SIG-M5 treated with dmso at 0.1 percent for 504 hours (cell line): Measurements from ENCODE around the gene DGKA.
A peak's percentile ranks its signal among the peaks of the same experiment; 100 is the strongest.
"Not testable (repeated sequence)": the region's sequence is repeated elsewhere in the genome, so short reads cannot be mapped to it uniquely, and the experiment has no call there.

Experiments used
- DNase-seq: peaks from one replicate; lab custom pipeline; 2025; ENCODE audit not compliant: unreplicated experiment; lab: John Stamatoyannopoulos, UW

DGKA gene

GRCh38 chr12:55930771-55931316 lies at the start of gene DGKA:
TSS of gene DGKA (plus strand) at chr12:55931162. CDS start at chr12:55936504, 5,342 bp downstream.
- DNase-seq = peak; percentile 92

- DNase-seq = no peak
Measured at GRCh38 chr12:55885113-55885512, 45.8 kb upstream of the DGKA start.

- DNase-seq = no peak
Measured at GRCh38 chr12:55891310-55891709, 39.7 kb upstream of the DGKA start.

GRCh38 chr12:55893723-55894122 lies 37.2 kb upstream of the DGKA start:
- DNase-seq = no peak

- no peak for DNase-seq
Measured at GRCh38 chr12:55899082-55899481, 31.9 kb upstream of the DGKA start.

GRCh38 chr12:55901881-55902490 lies 29.0 kb upstream of the DGKA start:
- DNase-seq = no peak

GRCh38 chr12:55906056-55906455 lies 24.9 kb upstream of the DGKA start:
- DNase-seq = no peak

GRCh38 chr12:55908726-55909512 lies 22.0 kb upstream of the DGKA start:
- DNase-seq = no peak

- DNase-seq = no peak
Measured at GRCh38 chr12:55909513-55909884, 21.5 kb upstream of the DGKA start.

GRCh38 chr12:55912908-55913307 lies 18.1 kb upstream of the DGKA start:
- no peak for DNase-seq

- DNase-seq = peak; percentile 87
Measured at GRCh38 chr12:55915482-55915859, 15.5 kb upstream of the DGKA start.

GRCh38 chr12:55919032-55919431 lies 11.9 kb upstream of the DGKA start:
- DNase-seq = not testable (repeated sequence)

- DNase-seq = no peak
Measured at GRCh38 chr12:55922126-55922525, 8.8 kb upstream of the DGKA start.

- not testable (repeated sequence) for DNase-seq
Measured at GRCh38 chr12:55923648-55924047, 7.3 kb upstream of the DGKA start.

GRCh38 chr12:55925371-55925770 lies 5.6 kb upstream of the DGKA start:
- DNase-seq = peak; percentile 13

GRCh38 chr12:55925870-55926737 lies 4.9 kb upstream of the DGKA start:
- DNase-seq = no peak

- peak; percentile 96 for DNase-seq
Measured at GRCh38 chr12:55926738-55927587, 4.0 kb upstream of the DGKA start.

- DNase-seq = peak; percentile 94
Measured at GRCh38 chr12:55927588-55928502, 3.1 kb upstream of the DGKA start, which contains the start of gene PYM1. TSS of gene PYM1 (minus strand) at chr12:55927894. CDS start at chr12:55927761, 133 bp downstream.

- DNase-seq = peak; percentile 93
Measured at GRCh38 chr12:55929306-55929791, 1.6 kb upstream of the DGKA start.
